Stomach (tissue), 9 donors: Measurements from ENCODE around the gene HNRNPF. TPM values are rescaled to one million over a fixed set of nuclear protein-coding genes. Genes with fewer than 3 reads are reported as not detected.
A peak's percentile ranks its signal among the peaks of the same experiment; 100 is the strongest.
"Not testable (repeated sequence)": the region's sequence is repeated elsewhere in the genome, so short reads cannot be mapped to it uniquely, and the experiment has no call there.

Source experiments
- DNase-seq, 2 donors: peaks; one replicate each; pipeline versions ENCODE4 v3.0.0 to v3.0.0-alpha.2; 2013 to 2019
- H3K27ac ChIP-seq, 5 donors: fragments of 200-600 bp in 4 of 5; sonication (generic) in 4 of 5; one replicate each; pipeline ENCODE4 v1.5.1; 2013 to 2019; ENCODE audit warnings: mild to moderate bottlenecking in 1 of 5, moderate library complexity in 1 of 5
- H3K27me3 ChIP-seq, 3 donors: fragments of 200-600 bp; sonication (generic); one replicate each; pipeline ENCODE4 v1.5.1; 2017 to 2019; ENCODE audit warnings: mixed run types in 1 of 3
- H3K36me3 ChIP-seq, 4 donors: fragments of 200-600 bp; sonication (generic); 1 replicate in 3 of 4; 2 replicates in 1 of 4; pipeline ENCODE4 v1.5.1; 2016 to 2019
- H3K4me1 ChIP-seq, 4 donors: fragments of 200-600 bp; sonication (generic); one replicate each; pipeline ENCODE4 v1.5.1; 2016 to 2019
- H3K4me3 ChIP-seq, 4 donors: fragments of 200-600 bp; sonication (generic) in 3 of 4; one replicate each; pipeline ENCODE4 v1.5.1; 2016 to 2019; ENCODE audit warnings: mild to moderate bottlenecking in 1 of 4
- H3K9me3 ChIP-seq, 4 donors: fragments of 200-600 bp; sonication (generic); one replicate each; pipeline ENCODE4 v1.5.1; 2016 to 2019
- EP300 ChIP-seq: sonication (generic); formaldehyde crosslinking; IDR thresholded peaks from one replicate; pipeline ENCODE4 v1.6.1; 2017; ENCODE audit warnings: antibody characterized with exemption
- POLR2A ChIP-seq, 4 donors: fragments of 450-650 bp; IDR thresholded peaks; one replicate each; pipeline ENCODE4 v1.6.1; 2016; ENCODE audit warnings: antibody characterized with exemption in 4 of 4, control low read depth in 2 of 4, mild to moderate bottlenecking in 1 of 4, moderate library complexity in 1 of 4
- POLR2AphosphoS5 ChIP-seq, 3 donors: sonication (generic); formaldehyde crosslinking; IDR thresholded peaks; one replicate each; pipeline ENCODE4 v1.6.1; 2016; ENCODE audit warnings: antibody characterized with exemption in 3 of 3
- WGBS, 5 donors: extraction: QIAGEN DNeasy Blood & Tissue Kit in 3 of 5; methylation state at CpG; one replicate each; pipeline versions ENCODE4 v1.1.5 to v1.1.7; 2013 to 2018; 5-methylcytosine and 5-hydroxymethylcytosine counted together
- intact Hi-C: fragments of 100-400 bp; cut with DNase I; formaldehyde crosslinking; loops from one replicate; pipeline ENCODE4 v1.15.1; 2023; ENCODE audit warnings: low total_unique reads
- polyA plus RNA-seq, 3 donors: library from polyadenylated mRNA; stranded (reverse); fragments of 200-250 nt; gene quantifications; one replicate each; pipeline ENCODE4 v1.2.3, GENCODE V29; 2013
- total RNA-seq, 5 donors: library from RNA; depleted of rRNA; stranded (reverse); fragments of >200 nt; gene quantifications; one replicate each; pipeline versions ENCODE4 v1.1.0 to v1.2.3, GENCODE V29; 2014 to 2016
- TF ChIP-seq, protein P1 (sequence below), 7 experiments: fragments of 450-650 bp in 4 of 7; fragments of 200-600 bp in 3 of 7; sonication (generic) in 3 of 7; IDR thresholded peaks; one replicate each; pipeline ENCODE4 v1.5.1; 2016 to 2019; ENCODE audit warnings: antibody characterized with exemption in 7 of 7, control low read depth in 2 of 7, mild to moderate bottlenecking in 1 of 7
- donor health status: healthy with polysubstance abuse.
- donor health status: Bipolar disorder and iron deficiency.
- donor health status: healthy.

HNRNPF gene
- total and polyA plus RNA-seq, 8 donors: 36.2 to 169 (median 87.3) TPM

DNA sequence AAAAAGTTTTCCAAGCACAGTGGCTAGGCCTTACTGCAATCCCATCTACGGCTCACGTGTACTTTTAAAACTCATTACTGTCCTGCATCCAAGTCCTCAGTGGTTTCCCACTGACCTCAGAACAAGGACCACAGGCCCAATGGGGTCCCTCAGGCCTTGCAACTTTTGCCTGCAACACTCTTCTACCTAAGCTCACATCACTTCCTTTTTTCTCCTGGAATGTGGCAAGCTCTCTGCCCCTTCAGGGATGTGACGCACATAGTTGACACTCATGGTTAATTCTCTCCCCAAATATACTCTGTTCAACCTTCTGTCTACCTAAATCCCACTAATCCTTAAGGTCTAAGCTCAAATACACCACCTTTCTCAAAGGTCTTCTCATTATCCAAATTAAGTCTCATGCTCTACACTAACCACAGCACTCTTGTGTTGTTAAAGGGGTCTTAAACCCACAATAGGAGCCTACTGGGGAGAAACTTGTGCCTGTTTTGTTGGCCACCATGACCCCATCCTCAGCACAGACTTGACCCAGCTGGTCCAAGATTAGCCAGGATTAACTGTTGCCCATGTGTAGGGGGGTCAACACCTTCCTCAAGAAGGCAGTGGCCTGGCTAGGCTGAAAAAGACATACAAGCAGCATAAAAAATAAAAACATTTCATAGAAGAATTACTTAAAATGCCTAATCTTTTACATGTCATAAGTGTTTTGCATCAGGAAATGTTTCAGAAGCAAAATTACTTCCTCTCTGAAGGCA is 15.2 kb downstream of the HNRNPF start:
- TF ChIP-seq POLR2A (IDR thresholded peaks at IDR 0.05) (no peak), POLR2AphosphoS5 (IDR thresholded peaks at IDR 0.05) (no peak), EP300 (no peak)
- TF ChIP-seq, protein P1, sequence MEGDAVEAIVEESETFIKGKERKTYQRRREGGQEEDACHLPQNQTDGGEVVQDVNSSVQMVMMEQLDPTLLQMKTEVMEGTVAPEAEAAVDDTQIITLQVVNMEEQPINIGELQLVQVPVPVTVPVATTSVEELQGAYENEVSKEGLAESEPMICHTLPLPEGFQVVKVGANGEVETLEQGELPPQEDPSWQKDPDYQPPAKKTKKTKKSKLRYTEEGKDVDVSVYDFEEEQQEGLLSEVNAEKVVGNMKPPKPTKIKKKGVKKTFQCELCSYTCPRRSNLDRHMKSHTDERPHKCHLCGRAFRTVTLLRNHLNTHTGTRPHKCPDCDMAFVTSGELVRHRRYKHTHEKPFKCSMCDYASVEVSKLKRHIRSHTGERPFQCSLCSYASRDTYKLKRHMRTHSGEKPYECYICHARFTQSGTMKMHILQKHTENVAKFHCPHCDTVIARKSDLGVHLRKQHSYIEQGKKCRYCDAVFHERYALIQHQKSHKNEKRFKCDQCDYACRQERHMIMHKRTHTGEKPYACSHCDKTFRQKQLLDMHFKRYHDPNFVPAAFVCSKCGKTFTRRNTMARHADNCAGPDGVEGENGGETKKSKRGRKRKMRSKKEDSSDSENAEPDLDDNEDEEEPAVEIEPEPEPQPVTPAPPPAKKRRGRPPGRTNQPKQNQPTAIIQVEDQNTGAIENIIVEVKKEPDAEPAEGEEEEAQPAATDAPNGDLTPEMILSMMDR (IDR thresholded peaks at IDR 0.05): no peak

GRCh38 chr10:43393186-43393585 is 15.8 kb downstream of the HNRNPF start:
- DNase-seq, H3K27me3 ChIP-seq, H3K9me3 ChIP-seq, H3K4me3 ChIP-seq: not testable (repeated sequence)
- intact Hi-C loops: loop anchor here (5.0 kb wide), 1 partner anchor 59 kb away; no protein-coding TSS in a partner anchor
- peak overlapping the region in 3 of 5 donors; percentile 1 to 58 (median 22) for H3K27ac ChIP-seq
- H3K4me1 ChIP-seq: peaks cover 31 to 85% (median 69%) of the 10 kb centered on the region in 4 donors
- H3K36me3 ChIP-seq: peaks cover 59 to 70% (median 67%) of the 10 kb centered on the region in 4 donors
- 88 to 95% (median 91%) methylated on average over 11 of the region's 11 CpGs for WGBS, 5 donors

More for the DNA sequence above, 15.2 kb downstream of the HNRNPF start:
- H3K4me3 ChIP-seq: no peak overlapping the region
- no peaks in the 10 kb centered on the region for H3K9me3 ChIP-seq
- intact Hi-C loops: loop anchor here (5.0 kb wide), 1 partner anchor 59 kb away; no protein-coding TSS in a partner anchor
- no peaks in the 10 kb centered on the region for H3K27me3 ChIP-seq
- H3K27ac ChIP-seq: peak overlapping the region in 4 of 5 donors; percentile 1 to 58 (median 29)
- no peak for DNase-seq
- 68 to 86% (median 81%) methylated on average over 3 of the region's 3 CpGs for WGBS, 5 donors
- H3K4me1 ChIP-seq: peaks cover 37 to 91% (median 74%) of the 10 kb centered on the region in 4 donors
- H3K36me3 ChIP-seq: peaks cover 53 to 64% (median 61%) of the 10 kb centered on the region in 4 donors

- H3K9me3 ChIP-seq: no peaks in the 10 kb centered on the region
- peaks cover 27 to 81% (median 65%) of the 10 kb centered on the region in 4 donors for H3K4me1 ChIP-seq
- intact Hi-C loops: loop anchor here (5.0 kb wide), 1 partner anchor 60 kb away; no protein-coding TSS in a partner anchor
- TF ChIP-seq POLR2AphosphoS5 (IDR thresholded peaks at IDR 0.05) (no peak), EP300 (no peak), POLR2A (IDR thresholded peaks at IDR 0.05) (no peak)
- TF ChIP-seq, protein P1 (IDR thresholded peaks at IDR 0.05): no peak
- 71 to 77% (median 75%) methylated on average over 3 of the region's 3 CpGs for WGBS, 5 donors
- H3K27me3 ChIP-seq: no peaks in the 10 kb centered on the region
- peaks cover 63 to 74% (median 71%) of the 10 kb centered on the region in 4 donors for H3K36me3 ChIP-seq
- peak overlapping the region in 2 of 5 donors; percentile 10 to 22 for H3K27ac ChIP-seq
- no peak for DNase-seq
- H3K4me3 ChIP-seq: no peak overlapping the region
Measured at GRCh38 chr10:43392748-43393147, 16.2 kb downstream of the HNRNPF start.

GRCh38 chr10:43391496-43391895 is 17.5 kb downstream of the HNRNPF start:
- 80 to 89% (median 85%) methylated on average over 6 of the region's 6 CpGs for WGBS, 5 donors
- Histone ChIP-seq H3K36me3 (peaks cover 76 to 86% (median 84%) of the 10 kb centered on the region in 4 donors), H3K4me1 (peaks cover 24 to 76% (median 61%) of the 10 kb centered on the region in 4 donors), H3K27ac (peak overlapping the region in 3 of 5 donors; percentile 7 to 45 (median 10)), H3K27me3 (no peaks in the 10 kb centered on the region), H3K4me3 (no peak overlapping the region), H3K9me3 (no peaks in the 10 kb centered on the region)
- no peak for DNase-seq
- no peak for TF ChIP-seq POLR2A (IDR thresholded peaks at IDR 0.05)
- no peak for TF ChIP-seq POLR2AphosphoS5 (IDR thresholded peaks at IDR 0.05)
- intact Hi-C loops: loop anchor here (5.0 kb wide), 1 partner anchor 61 kb away; no protein-coding TSS in a partner anchor

GRCh38 chr10:43390759-43391158 is 18.2 kb downstream of the HNRNPF start:
- peak in 1 of 2 donors; percentile 59 for DNase-seq
- WGBS, 5 donors: 55 to 64% (median 61%) methylated on average over 7 of the region's 7 CpGs
- Histone ChIP-seq H3K9me3 (no peaks in the 10 kb centered on the region), H3K36me3 (peaks cover 81 to 94% (median 91%) of the 10 kb centered on the region in 4 donors), H3K27ac (peak overlapping the region in 4 of 5 donors; percentile 6 to 45 (median 8)), H3K4me1 (peaks cover 23 to 71% (median 55%) of the 10 kb centered on the region in 4 donors), H3K27me3 (no peaks in the 10 kb centered on the region), H3K4me3 (no peak overlapping the region)
- intact Hi-C loops: loop anchor here (5.0 kb wide), 1 partner anchor 62 kb away; no protein-coding TSS in a partner anchor
- TF ChIP-seq, protein P1 (IDR thresholded peaks at IDR 0.05): peak in 4 of 7 experiments; percentile 8 to 31 (median 18)
- TF ChIP-seq POLR2AphosphoS5 (IDR thresholded peaks at IDR 0.05): no peak
